Heart right ventricle (tissue), 16 donors: Measurements from ENCODE around the gene EPO. TPM values are rescaled to one million over a fixed set of nuclear protein-coding genes. Genes with fewer than 3 reads are reported as not detected.
A peak's percentile ranks its signal among the peaks of the same experiment; 100 is the strongest.

ENCODE experiments used
- ATAC-seq, 8 donors: fragments of 200-7000 bp; cut with Tn5 transposase; one replicate each; pipeline ENCODE4 v1.9.1; 2020; ENCODE audit warnings: mild to moderate bottlenecking in 8 of 8, moderate library complexity in 8 of 8, moderate number of reproducible peaks in 1 of 8
- DNase-seq, 2 donors: peaks; one replicate each; pipeline ENCODE4 v3.0.0-alpha.2; 2020
- H3K27ac ChIP-seq, 10 donors: fragments of 200-600 bp; sonication (generic) in 2 of 10; one replicate each; pipeline versions ENCODE4 v1.5.0 to v1.8.0; 2020 to 2022; ENCODE audit warnings: mild to moderate bottlenecking in 3 of 10
- H3K27me3 ChIP-seq, 7 donors: fragments of 200-600 bp; one replicate each; pipeline ENCODE4 v1.8.0; 2021 to 2022; ENCODE audit warnings: mild to moderate bottlenecking in 2 of 7
- H3K36me3 ChIP-seq, 9 donors: fragments of 200-600 bp; sonication (generic) in 1 of 9; one replicate each; pipeline versions ENCODE4 v1.5.0 to v1.8.0; 2020 to 2022; ENCODE audit warnings: mild to moderate bottlenecking in 2 of 9
- H3K4me1 ChIP-seq, 9 donors: fragments of 200-600 bp; sonication (generic) in 1 of 9; one replicate each; pipeline versions ENCODE4 v1.5.0 to v1.8.0; 2020 to 2022; ENCODE audit warnings: mild to moderate bottlenecking in 4 of 9
- H3K4me3 ChIP-seq, 10 donors: fragments of 200-600 bp; sonication (generic) in 2 of 10; one replicate each; pipeline versions ENCODE4 v1.5.0 to v1.8.0; 2020 to 2022; ENCODE audit warnings: mild to moderate bottlenecking in 7 of 10, moderate library complexity in 2 of 10
- H3K9me3 ChIP-seq, 11 donors: fragments of 200-600 bp in 10 of 11; sonication (generic) in 2 of 11; one replicate each; pipeline versions ENCODE4 v1.5.0 to v1.8.0; 2013 to 2022; ENCODE audit warnings: mild to moderate bottlenecking in 2 of 11, control low read depth in 1 of 11, moderate library complexity in 1 of 11
- WGBS, 2 donors: extraction: QIAGEN DNeasy Blood & Tissue Kit; methylation state at CpG; one replicate each; pipeline ENCODE4 v1.1.7; 2013; ENCODE audit warnings: inconsistent platforms in 1 of 2; 5-methylcytosine and 5-hydroxymethylcytosine counted together
- intact Hi-C, 10 donors: fragments of 100-400 bp; cut with DNase I; formaldehyde crosslinking; loops; one replicate each; pipeline versions ENCODE4 v1.11.1 to v1.14.2; 2022
- polyA plus RNA-seq, 2 donors: library from polyadenylated mRNA; stranded (reverse); fragments of 200-250 nt; gene quantifications; one replicate each; pipeline ENCODE4 v1.2.3, GENCODE V29; 2013
- total RNA-seq, 10 donors: library from RNA; stranded (reverse); fragmentation: NEBNext Ultra II Directional in 3 of 10; extraction: Animal tissue kit (Norgen Biotek cat#: 25700) in 3 of 10; gene quantifications; one replicate each; pipeline versions ENCODE4 v1.2.1 to v1.2.4, GENCODE V29; 2021 to 2023
- TF ChIP-seq, protein P1 (sequence below), 9 donors: fragments of 200-600 bp; sonication (generic) in 2 of 9; IDR thresholded peaks; one replicate each; pipeline versions ENCODE4 v1.5.0 to v1.8.0; 2021 to 2022; ENCODE audit warnings: antibody characterized with exemption in 9 of 9, mild to moderate bottlenecking in 5 of 9, moderate library complexity in 1 of 9
- donor health status: Arrhythmogenic right ventricular cardiomyopathy.
- donor health status: ischemic (EF 13 %, LVEDD 7.1; RV severe dilation, severe dysfunction).
- donor health status: healthy with polysubstance abuse.
- donor health status: DM: no; HTN: yes; CAD: no.
- donor health status: DM: no; HTN: no; CAD: no.
- donor health status: ischemic (EF 25% LVEDD 6.9; RV normal size, moderate dysfunction).
- donor health status: ischemic (EF 25% LVEDD 5.7; RV mildly dilated, moderate dysfunction).
- donor health status: healthy.
- donor health status: DM: yes; HTN: yes; CAD: no.
- donor health status: Ischemic cardiomyopathy.
- donor health status: ischemic (EF 35%, LVEDD 5.7; RV mildly dilated, moderate dysfunction).
- donor health status: nonischemic (EF 11% LVEDD 7.7; RV severe dilation, severe dysfunction).
- donor health status: DM: yes; HTN: yes; CAD: no.
- donor health status: PGD.
- donor health status: ischemic (EF 29% LVEDD 5.4; RV normal size, mild dysfunction).
- donor health status: nonischemic (EF 23%, LVEDD 6.1; RV moderate dilation, normal function).

Gene EPO
- total and polyA plus RNA-seq, 12 donors = 0.23 TPM; not detected in 11

DNA sequence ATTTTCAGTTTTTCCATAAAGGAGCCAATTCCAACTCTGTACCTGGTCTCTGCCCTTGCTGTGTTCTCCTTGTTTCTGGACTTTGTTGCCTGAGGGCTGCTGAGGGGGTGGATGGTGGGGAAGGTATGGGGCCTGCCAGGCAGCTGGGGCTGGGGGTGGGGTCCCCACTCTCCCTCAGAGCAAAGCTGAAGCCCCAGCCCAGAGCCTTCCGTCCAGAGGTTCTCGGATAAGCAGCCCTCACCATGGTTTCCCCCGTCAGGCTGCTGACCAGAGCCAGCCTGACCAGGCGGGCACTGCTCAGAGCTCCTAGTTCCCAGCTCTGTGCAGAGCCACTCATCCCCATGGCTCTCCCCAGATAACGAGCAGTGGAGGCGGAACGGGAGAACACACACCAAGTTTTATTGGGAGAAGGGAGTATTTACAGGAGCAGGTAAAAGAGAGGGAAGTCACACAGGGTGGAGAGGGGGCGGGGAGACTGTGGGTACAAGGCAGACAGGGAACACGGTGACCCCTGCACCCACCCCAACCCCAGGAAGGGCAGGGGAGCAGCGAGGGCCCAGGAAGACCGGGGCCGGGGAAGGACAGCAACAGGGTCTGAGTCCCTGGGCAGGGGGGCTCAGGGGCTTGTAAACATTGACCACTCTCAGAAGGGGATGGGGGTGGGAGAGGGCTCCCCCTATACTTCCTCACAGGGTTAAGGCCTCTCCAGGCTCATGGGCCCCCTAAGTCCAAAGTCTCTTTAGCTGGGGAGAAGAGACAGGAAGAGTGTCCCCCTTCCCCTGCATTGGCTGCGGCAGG is 40.9 kb upstream of the EPO start:
- WGBS, 2 donors = 67 to 69% methylated on average over 12 to 13 of the region's 13 CpGs
- DNase-seq = no peak
- H3K27me3 ChIP-seq = no peaks in the 10 kb centered on the region
- intact Hi-C loops = loop anchor here in 3 of 10 donors (5.0 to 10.0 kb wide), 3 partner anchors 67 to 247 kb away; partner anchors contain the start of genes MOSPD3 (in 1 of the 3) and TSC22D4 (in 1 of the 3)
- H3K9me3 ChIP-seq = no peaks in the 10 kb centered on the region
- H3K4me1 ChIP-seq = peaks cover 0 to 49% (median 23%) of the 10 kb centered on the region in 9 donors
- H3K4me3 ChIP-seq = no peak overlapping the region
- no peak for ATAC-seq
- H3K27ac ChIP-seq = peak overlapping the region in 4 of 10 donors; percentile 49 to 53 (median 52)
- peaks cover 0 to 82% (median 57%) of the 10 kb centered on the region in 9 donors for H3K36me3 ChIP-seq
- TF ChIP-seq, protein P1, sequence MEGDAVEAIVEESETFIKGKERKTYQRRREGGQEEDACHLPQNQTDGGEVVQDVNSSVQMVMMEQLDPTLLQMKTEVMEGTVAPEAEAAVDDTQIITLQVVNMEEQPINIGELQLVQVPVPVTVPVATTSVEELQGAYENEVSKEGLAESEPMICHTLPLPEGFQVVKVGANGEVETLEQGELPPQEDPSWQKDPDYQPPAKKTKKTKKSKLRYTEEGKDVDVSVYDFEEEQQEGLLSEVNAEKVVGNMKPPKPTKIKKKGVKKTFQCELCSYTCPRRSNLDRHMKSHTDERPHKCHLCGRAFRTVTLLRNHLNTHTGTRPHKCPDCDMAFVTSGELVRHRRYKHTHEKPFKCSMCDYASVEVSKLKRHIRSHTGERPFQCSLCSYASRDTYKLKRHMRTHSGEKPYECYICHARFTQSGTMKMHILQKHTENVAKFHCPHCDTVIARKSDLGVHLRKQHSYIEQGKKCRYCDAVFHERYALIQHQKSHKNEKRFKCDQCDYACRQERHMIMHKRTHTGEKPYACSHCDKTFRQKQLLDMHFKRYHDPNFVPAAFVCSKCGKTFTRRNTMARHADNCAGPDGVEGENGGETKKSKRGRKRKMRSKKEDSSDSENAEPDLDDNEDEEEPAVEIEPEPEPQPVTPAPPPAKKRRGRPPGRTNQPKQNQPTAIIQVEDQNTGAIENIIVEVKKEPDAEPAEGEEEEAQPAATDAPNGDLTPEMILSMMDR (IDR thresholded peaks at IDR 0.05) = no peak

DNA sequence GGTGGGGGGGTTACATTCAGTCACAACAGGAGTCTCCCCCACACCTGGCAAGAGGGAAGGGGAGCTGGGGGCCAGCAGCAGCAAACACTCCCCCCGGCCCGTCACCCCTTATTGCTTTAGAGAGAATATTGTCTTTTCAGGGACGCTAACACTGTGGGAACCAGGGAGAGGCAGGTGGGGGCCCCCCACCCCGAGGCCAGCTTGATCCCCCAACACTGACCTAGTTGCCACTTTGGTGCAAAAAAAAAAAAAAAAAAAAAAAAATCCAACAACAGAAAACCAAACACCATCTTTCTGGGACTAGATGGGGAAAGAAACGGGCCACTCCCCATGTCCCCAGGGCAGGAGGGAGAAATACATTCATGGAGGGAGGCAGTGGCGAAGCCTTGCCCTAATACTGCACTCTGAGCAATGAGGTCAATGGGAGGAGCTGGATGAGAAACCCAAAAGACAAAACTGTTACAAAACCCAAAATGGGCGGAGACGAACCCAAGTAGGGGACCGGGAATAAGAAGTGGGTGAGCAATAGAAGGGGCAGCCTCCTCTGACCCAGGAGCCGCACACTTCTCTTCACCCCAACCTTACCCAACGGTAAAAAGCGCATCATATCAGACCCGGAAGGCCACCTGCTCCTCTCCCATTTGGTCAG is 40.2 kb upstream of the EPO start:
- DNase-seq (peak in 1 of 2 donors; percentile 48), ATAC-seq (peak in 6 of 8 donors; percentile 7 to 41 (median 21))
- Histone ChIP-seq H3K4me1 (peaks cover 0 to 49% (median 23%) of the 10 kb centered on the region in 9 donors), H3K27me3 (no peaks in the 10 kb centered on the region), H3K36me3 (peaks cover 0 to 89% (median 64%) of the 10 kb centered on the region in 9 donors), H3K9me3 (no peaks in the 10 kb centered on the region), H3K27ac (peak overlapping the region in 6 of 10 donors; percentile 4 to 55 (median 50)), H3K4me3 (no peak overlapping the region)
- 71 to 78% methylated on average over 13 of the region's 13 CpGs for WGBS, 2 donors
- TF ChIP-seq, protein P1 (IDR thresholded peaks at IDR 0.05) = no peak
- intact Hi-C loops = loop anchor here in 7 of 10 donors (5.0 to 10.0 kb wide), 5 partner anchors 68 to 248 kb away; partner anchors contain the start of genes SPACDR (in 2 of the 7), TSC22D4 (in 2 of the 7) and MOSPD3 (in 1 of the 7)

DNA sequence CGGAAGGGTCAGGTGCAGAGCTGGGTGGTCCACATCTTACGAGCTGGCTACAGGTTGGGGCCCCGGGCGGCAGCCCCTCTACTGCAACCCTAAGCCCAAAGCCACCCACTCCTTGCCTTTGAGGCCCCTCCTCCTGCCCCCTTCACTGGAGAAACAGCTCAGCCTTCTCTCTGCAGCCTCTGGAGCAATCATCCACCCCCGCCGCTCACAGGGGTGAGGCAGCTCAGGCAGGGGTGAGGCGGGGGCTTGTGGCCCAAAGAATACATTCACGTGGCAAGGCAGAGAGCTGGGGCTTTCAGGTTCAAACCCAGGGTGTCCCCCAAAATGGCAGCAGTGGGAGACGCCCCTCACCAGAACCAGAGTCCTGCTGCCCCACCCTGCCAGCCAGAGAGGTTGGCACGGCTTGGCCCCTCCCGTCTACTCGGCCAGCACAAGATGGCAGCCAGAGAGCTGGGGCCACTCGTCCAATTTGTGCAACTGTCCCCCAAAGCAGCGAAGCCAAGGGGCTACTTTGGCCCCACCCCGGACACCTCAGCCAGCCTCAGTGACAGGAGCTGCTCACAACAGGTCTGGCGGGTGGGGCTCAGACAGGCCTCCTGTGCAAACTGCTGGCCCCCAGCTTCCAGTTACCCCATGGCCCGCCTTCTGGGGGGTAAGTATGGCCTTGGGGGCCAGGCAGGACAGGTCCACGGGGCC is 39.5 kb upstream of the EPO start:
- DNase-seq (no peak), ATAC-seq (peak in 2 of 8 donors; percentile 0 to 1)
- no peak overlapping the region for H3K4me3 ChIP-seq
- H3K27me3 ChIP-seq = no peaks in the 10 kb centered on the region
- peaks cover 0 to 96% (median 71%) of the 10 kb centered on the region in 9 donors for H3K36me3 ChIP-seq
- TF ChIP-seq, protein P1 (IDR thresholded peaks at IDR 0.05) = no peak
- H3K4me1 ChIP-seq = peaks cover 0 to 45% (median 23%) of the 10 kb centered on the region in 9 donors
- no peaks in the 10 kb centered on the region for H3K9me3 ChIP-seq
- 85 to 86% methylated on average over 17 to 18 of the region's 18 CpGs for WGBS, 2 donors
- peak overlapping the region in 6 of 10 donors; percentile 4 to 55 (median 21) for H3K27ac ChIP-seq
- intact Hi-C loops = loop anchor here in 4 of 10 donors (5.0 to 10.0 kb wide), 3 partner anchors 73 to 216 kb away; partner anchors contain the start of genes SPACDR (in 2 of the 4) and TSC22D4 (in 1 of the 4)
